Measurements from ENCODE around the gene MOB3C.
"Not testable (repeated sequence)": the region's sequence is repeated elsewhere in the genome, so short reads cannot be mapped to it uniquely, and the experiment has no call there.

Gene MOB3C

DNA sequence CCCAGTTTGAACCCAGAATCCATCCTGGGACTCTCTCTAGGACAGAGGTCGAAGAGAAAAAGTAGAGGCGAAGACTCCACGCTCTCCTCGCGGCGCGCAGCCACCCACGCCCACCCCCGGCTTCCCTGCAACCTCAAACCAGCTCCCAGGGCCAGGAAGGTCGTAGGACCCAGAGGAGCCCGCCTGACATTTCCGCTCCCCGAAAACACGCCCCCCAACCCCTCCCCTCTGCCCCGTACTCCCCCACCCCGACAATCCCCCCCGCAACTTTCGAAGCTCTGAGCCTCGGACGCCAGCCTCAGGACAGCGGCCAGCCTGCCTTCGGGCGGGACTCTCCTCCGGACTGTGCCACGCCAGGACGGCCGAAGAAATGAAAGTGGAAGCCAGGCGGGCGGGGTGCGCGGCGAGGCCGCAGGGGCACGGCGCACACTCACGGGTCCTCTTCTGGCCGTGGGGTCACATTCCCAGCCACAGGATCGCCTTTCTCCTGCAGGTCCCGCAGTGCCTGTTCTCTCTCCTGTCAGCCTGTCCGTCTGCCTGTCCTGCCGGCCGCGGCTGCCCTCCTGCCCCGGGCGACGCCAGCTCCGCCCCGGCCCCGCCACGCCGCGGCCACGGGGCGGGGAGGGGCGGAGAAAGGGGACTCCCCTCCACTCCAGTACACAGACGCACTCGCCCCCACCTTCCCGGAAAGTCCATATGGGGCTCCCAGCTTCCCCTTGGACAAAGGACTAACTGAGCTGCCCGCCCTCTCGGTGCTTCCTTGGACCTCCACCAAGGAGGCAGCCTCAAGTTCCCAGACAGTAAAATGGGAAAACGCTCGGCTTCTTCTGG is at the start of gene MOB3C:
MOB3C (minus strand) TSS at position 535 of the 831 bp plus-strand sequence. CDS start 3,490 bp downstream, outside the sequence.
- TF ChIP-seq, protein P1, sequence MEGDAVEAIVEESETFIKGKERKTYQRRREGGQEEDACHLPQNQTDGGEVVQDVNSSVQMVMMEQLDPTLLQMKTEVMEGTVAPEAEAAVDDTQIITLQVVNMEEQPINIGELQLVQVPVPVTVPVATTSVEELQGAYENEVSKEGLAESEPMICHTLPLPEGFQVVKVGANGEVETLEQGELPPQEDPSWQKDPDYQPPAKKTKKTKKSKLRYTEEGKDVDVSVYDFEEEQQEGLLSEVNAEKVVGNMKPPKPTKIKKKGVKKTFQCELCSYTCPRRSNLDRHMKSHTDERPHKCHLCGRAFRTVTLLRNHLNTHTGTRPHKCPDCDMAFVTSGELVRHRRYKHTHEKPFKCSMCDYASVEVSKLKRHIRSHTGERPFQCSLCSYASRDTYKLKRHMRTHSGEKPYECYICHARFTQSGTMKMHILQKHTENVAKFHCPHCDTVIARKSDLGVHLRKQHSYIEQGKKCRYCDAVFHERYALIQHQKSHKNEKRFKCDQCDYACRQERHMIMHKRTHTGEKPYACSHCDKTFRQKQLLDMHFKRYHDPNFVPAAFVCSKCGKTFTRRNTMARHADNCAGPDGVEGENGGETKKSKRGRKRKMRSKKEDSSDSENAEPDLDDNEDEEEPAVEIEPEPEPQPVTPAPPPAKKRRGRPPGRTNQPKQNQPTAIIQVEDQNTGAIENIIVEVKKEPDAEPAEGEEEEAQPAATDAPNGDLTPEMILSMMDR (IDR thresholded peaks at IDR 0.05; ENCODE audit: low read depth, low read length, missing control alignments), result no peak
- DNase-seq (ENCODE audit: extremely low read depth, low read depth), result no peak
- peak within 1 kb of the TSS; percentile 51 for H3K4me3 ChIP-seq (replicated peaks; ENCODE audit: low read depth, low read length)

DNA sequence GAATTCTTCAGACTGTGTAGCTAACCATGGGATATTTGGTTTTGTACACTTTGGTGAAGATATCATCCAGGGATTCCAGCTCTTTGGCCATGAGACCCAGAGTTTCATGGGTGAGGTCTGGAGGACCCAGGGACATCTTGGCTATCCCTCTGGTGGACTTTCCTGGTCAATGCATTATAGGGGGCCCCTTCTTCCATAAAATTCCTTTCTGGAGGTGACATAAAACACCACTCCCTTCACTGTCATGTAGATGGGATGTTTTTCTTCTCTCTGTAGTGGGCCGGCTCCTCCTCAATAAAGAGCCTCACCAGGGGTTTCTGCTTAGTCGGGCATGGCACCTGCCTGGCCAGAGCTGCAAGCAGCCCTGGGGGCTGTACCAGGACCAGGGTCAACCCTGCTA is 49.4 kb upstream of the MOB3C start:
- TF ChIP-seq, protein P1 (IDR thresholded peaks at IDR 0.05; ENCODE audit: low read depth, low read length, missing control alignments), result no peak
- DNase-seq (ENCODE audit: extremely low read depth, low read depth), result no peak
- no peak overlapping the region for H3K4me3 ChIP-seq (replicated peaks; ENCODE audit: low read depth, low read length)

DNA sequence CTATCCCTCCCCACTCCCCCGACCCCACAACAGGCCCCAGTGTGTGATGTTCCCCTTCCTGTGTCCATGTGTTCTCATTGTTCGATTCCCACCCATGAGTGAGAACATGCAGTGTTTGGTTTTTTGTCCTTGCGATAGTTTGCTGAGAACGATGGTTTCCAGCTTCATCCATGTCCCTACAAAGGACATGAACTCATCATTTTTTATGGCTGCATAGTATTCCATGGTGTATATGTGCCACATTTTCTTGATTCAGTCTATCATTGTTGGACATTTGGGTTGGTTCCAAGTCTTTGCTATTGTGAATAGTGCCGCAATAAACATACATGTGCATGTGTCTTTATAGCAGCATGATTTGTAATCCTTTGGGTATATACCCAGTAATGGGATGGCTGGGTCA is 46.3 kb upstream of the MOB3C start:
- not testable (repeated sequence) for DNase-seq (ENCODE audit: extremely low read depth, low read depth); H3K4me3 ChIP-seq (replicated peaks; ENCODE audit: low read depth, low read length)

DNA sequence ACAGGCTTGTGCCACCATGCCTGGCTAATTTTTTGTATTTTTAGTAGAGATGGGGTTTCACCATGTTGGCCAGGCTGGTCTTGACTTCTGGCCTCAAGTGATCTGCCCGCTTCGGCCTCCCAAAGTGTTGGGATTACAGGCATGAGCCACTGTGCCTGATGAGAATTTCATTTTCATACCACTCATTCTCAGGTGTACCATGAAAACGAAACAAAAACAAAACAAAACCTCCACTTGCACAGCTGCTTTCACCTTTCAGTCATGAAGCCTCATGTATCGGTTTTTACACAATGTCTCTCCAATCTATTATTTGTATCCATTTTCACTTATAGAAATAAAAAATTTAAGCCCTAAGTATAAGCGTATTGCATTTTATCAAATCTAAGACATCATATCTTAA is 43.5 kb upstream of the MOB3C start:
- DNase-seq (ENCODE audit: extremely low read depth, low read depth); H3K4me3 ChIP-seq (replicated peaks; ENCODE audit: low read depth, low read length): not testable (repeated sequence)

DNA sequence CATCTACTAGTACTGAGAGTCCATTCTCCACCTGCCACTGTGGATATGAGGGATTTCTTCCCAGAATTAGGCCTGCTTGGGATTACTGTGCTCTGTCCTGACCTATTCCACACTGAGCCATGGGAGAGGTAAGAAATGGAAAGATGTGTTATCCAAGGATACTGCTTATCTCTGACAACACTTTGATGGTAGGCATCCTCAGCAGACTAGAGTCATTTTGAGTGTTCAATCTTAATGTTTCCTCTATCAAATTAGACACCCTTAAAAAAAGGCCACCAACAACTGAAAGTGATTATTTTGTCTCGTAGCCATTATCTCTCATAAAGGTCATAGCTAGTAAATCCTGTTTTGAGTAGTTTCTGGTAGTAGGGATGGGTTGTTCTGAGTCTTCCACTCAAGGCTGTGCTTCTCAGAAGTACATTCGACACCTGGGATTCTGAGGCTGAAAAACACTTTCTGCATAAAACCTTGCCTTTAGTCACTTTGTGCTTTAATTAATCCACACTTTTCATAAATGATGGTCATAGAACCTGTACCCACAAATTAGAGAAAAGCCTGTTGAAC is 42.8 kb upstream of the MOB3C start:
- H3K4me3 ChIP-seq (replicated peaks; ENCODE audit: low read depth, low read length), result no peak overlapping the region
- TF ChIP-seq, protein P1 (IDR thresholded peaks at IDR 0.05; ENCODE audit: low read depth, low read length, missing control alignments), result no peak
- DNase-seq (ENCODE audit: extremely low read depth, low read depth), result no peak

DNA sequence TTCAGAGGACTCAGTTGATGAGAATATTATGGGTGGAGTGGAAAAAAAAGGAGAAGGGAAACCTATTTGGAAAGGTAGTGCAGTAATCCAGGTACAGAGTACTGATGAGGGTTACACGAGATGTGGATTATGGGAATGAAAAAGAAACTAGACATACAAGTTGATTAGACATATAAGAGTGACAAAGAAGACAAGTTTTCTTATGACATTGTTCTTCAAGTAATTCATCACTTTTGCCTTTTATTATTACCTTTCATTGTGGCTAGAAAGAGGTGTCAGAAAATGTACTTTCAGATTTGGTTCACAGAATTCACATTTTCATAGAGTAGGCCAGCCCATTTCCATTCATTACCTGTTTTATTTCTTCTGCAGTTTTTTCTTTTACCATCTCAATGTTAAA is 41.2 kb upstream of the MOB3C start:
- DNase-seq (ENCODE audit: extremely low read depth, low read depth), result no peak
- TF ChIP-seq, protein P1 (IDR thresholded peaks at IDR 0.05; ENCODE audit: low read depth, low read length, missing control alignments), result no peak
- H3K4me3 ChIP-seq (replicated peaks; ENCODE audit: low read depth, low read length), result no peak overlapping the region

DNA sequence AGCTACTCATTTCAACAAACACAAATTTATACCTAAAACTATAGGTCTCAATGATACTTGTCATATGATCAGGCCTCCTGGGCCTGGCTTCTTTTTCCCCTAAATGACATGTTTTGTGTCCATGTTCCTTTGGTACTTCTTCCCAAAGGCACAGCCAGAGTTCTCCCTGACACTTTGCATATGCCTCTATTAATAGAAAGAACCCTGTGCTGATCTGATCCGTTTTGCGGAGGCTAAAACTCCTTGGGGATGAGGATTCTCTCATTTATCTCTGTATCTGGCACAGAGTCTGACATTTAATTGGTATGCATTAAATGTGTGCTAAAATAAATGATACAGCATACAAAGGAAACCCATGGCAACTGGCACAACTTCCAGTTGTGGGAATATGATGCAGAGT is 40.0 kb upstream of the MOB3C start:
- TF ChIP-seq, protein P1 (IDR thresholded peaks at IDR 0.05; ENCODE audit: low read depth, low read length, missing control alignments), result no peak
- H3K4me3 ChIP-seq (replicated peaks; ENCODE audit: low read depth, low read length), result no peak overlapping the region
- DNase-seq (ENCODE audit: extremely low read depth, low read depth), result no peak

DNA sequence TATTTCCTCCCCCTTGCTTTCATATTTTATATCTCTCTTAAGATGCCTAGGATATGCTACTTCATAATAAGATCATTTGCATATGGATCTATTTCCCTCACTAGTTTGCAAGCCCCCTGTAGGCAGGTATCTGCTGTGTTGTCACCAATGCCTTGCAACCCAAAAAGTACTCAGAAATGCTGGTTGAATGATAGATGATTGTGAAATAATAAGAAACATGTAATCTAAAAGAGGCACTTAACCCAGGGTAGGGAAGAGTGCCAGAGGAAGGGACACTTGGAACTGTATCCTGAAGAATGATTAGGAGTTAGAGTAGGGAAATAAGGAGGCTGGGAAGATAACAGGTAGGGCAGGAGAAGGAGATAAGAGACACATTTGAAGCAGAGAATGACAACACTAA is 39.2 kb upstream of the MOB3C start:
- no peak overlapping the region for H3K4me3 ChIP-seq (replicated peaks; ENCODE audit: low read depth, low read length)
- TF ChIP-seq, protein P1 (IDR thresholded peaks at IDR 0.05; ENCODE audit: low read depth, low read length, missing control alignments), result no peak
- DNase-seq (ENCODE audit: extremely low read depth, low read depth), result no peak

DNA sequence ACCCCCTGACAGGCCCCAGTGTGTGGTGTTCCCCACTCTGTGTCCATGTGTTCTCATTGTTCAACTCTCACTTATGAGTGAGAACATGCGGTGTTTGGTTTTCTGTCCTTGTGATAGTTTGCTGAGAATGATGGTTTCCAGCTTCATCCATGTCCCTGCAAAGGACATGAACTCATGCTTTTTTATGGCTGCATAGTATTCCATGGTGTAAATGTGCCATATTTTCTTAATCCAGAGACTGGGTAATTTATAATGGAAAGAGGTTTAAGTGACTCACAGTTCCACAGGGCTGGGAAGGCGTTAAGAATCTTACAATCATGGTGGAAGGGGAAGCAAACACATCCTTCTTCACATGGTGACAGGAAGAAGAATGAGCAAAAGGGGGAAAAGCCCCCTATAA is 38.1 kb upstream of the MOB3C start:
- DNase-seq (ENCODE audit: extremely low read depth, low read depth); H3K4me3 ChIP-seq (replicated peaks; ENCODE audit: low read depth, low read length): not testable (repeated sequence)
